ENCODE measurements around the gene JAZF1.

JAZF1 gene

GRCh38 chr7:28173531-28173930 is 7.1 kb downstream of the JAZF1 start:
- whole genome bisulfite sequencing: 100% methylated on average over 1 of the region's 1 CpG

GRCh38 chr7:28172958-28173357 is 7.6 kb downstream of the JAZF1 start:
- Histone ChIP-seq H3K14ac (ENCODE audit: low read length in 2 of 2) (no peak overlapping the region), H2BK15ac (ENCODE audit: low read depth, poor library complexity, severe bottlenecking) (no peak overlapping the region), H3K4me2 (ENCODE audit: low read length, poor library complexity, severe bottlenecking) (no peak overlapping the region), H2AFZ (ENCODE audit: low read depth, low read length) (no peak overlapping the region), H3K4ac (ENCODE audit: low read depth in 1 of 2, low read length in 2 of 2) (no peak overlapping the region), H3K79me1 (replicated peaks; ENCODE audit: low read length, poor library complexity, severe bottlenecking) (peaks cover 23% of the 10 kb centered on the region), H3K27ac (ENCODE audit: low read length, poor library complexity, severe bottlenecking) (no peak overlapping the region), H4K8ac (ENCODE audit: low read length) (no peak overlapping the region), H2AK5ac (ENCODE audit: low read length, severe bottlenecking) (no peak overlapping the region), H3K23ac (ENCODE audit: low read length in 2 of 2) (no peak overlapping the region), H3K4me1 (ENCODE audit: control insufficient read depth, insufficient read depth, low read depth, low read length) (peaks cover 17% of the 10 kb centered on the region), H2BK120ac (ENCODE audit: low read depth, low read length) (no peak overlapping the region), H3K18ac (ENCODE audit: low read depth in 1 of 2, low read length in 2 of 2) (no peak overlapping the region), H3K9me3 (ENCODE audit: control insufficient read depth, low read length) (no peaks in the 10 kb centered on the region), H2BK12ac (ENCODE audit: low read length in 2 of 2) (no peak overlapping the region), H3K4me3 (ENCODE audit: insufficient read depth in 1 of 2, low read depth in 1 of 2, low read length in 2 of 2) (no peak overlapping the region), H2BK5ac (ENCODE audit: low read depth, low read length, poor library complexity, severe bottlenecking) (no peak overlapping the region), H4K91ac (ENCODE audit: low read length) (no peak overlapping the region), H3K27me3 (ENCODE audit: control insufficient read depth in 1 of 2, insufficient read depth in 1 of 2, low read length in 2 of 2) (no peaks in the 10 kb centered on the region), H3K9ac (ENCODE audit: low read length) (no peak overlapping the region), H3K36me3 (ENCODE audit: control insufficient read depth in 1 of 2, insufficient read depth in 2 of 2, low read depth in 1 of 2, low read length in 2 of 2) (peaks cover 2 to 5% of the 10 kb centered on the region in 2 experiments)
- WGBS: 93% methylated on average over 3 of the region's 3 CpGs
- no peak for DNase-seq

More at GRCh38 chr7:28173531-28173930, 7.1 kb downstream of the JAZF1 start:
- Histone ChIP-seq H2BK120ac (ENCODE audit: low read depth, low read length) (no peak overlapping the region), H3K9ac (ENCODE audit: low read length) (no peak overlapping the region), H3K4me2 (ENCODE audit: low read length, poor library complexity, severe bottlenecking) (no peak overlapping the region), H2AFZ (ENCODE audit: low read depth, low read length) (no peak overlapping the region), H3K27ac (ENCODE audit: low read length, poor library complexity, severe bottlenecking) (no peak overlapping the region), H3K4ac (ENCODE audit: low read depth in 1 of 2, low read length in 2 of 2) (peak overlapping the region in 1 of 2 experiments; percentile 15), H4K91ac (ENCODE audit: low read length) (no peak overlapping the region), H2BK15ac (ENCODE audit: low read depth, poor library complexity, severe bottlenecking) (peak overlapping the region; percentile 95), H3K23ac (ENCODE audit: low read length in 2 of 2) (no peak overlapping the region), H2BK5ac (ENCODE audit: low read depth, low read length, poor library complexity, severe bottlenecking) (no peak overlapping the region), H4K8ac (ENCODE audit: low read length) (no peak overlapping the region), H3K9me3 (ENCODE audit: control insufficient read depth, low read length) (no peaks in the 10 kb centered on the region), H3K79me1 (replicated peaks; ENCODE audit: low read length, poor library complexity, severe bottlenecking) (peaks cover 23% of the 10 kb centered on the region), H3K14ac (ENCODE audit: low read length in 2 of 2) (no peak overlapping the region), H3K4me3 (ENCODE audit: insufficient read depth in 1 of 2, low read depth in 1 of 2, low read length in 2 of 2) (no peak overlapping the region), H2BK12ac (ENCODE audit: low read length in 2 of 2) (peak overlapping the region in 1 of 2 experiments; percentile 49), H2AK5ac (ENCODE audit: low read length, severe bottlenecking) (peak overlapping the region; percentile 92), H3K4me1 (ENCODE audit: control insufficient read depth, insufficient read depth, low read depth, low read length) (peaks cover 15% of the 10 kb centered on the region), H3K27me3 (ENCODE audit: control insufficient read depth in 1 of 2, insufficient read depth in 1 of 2, low read length in 2 of 2) (no peaks in the 10 kb centered on the region), H3K18ac (ENCODE audit: low read depth in 1 of 2, low read length in 2 of 2) (peak overlapping the region in 1 of 2 experiments; percentile 53), H3K36me3 (ENCODE audit: control insufficient read depth in 1 of 2, insufficient read depth in 2 of 2, low read depth in 1 of 2, low read length in 2 of 2) (peaks cover 2 to 5% of the 10 kb centered on the region in 2 experiments)
- DNase-seq: no peak

DNA sequence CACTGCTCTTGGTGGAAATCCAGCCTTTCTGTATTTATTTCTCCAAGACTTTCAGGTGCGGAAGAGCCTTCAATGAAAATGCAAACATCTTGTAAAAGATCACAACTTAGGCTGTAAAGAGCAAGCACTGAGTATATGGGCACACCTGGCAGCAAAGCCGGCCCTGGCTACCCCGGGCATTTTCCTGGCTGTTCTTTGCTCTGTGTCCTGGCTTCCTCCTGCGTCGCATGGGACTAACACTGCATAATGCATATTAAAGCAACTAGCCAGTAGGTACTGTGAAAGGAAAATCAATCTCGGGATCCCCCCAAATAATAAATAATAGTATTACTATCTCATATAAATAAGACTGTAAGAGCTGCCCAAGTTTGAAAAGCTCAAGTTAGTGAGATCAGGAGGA is 9.9 kb downstream of the JAZF1 start:
- H2AK5ac ChIP-seq (ENCODE audit: low read length, severe bottlenecking): no peak overlapping the region
- no peak overlapping the region for H2BK12ac ChIP-seq (ENCODE audit: low read length in 2 of 2)
- H3K14ac ChIP-seq (ENCODE audit: low read length in 2 of 2): no peak overlapping the region
- no peak overlapping the region for H3K4me3 ChIP-seq (ENCODE audit: insufficient read depth in 1 of 2, low read depth in 1 of 2, low read length in 2 of 2)
- H3K27me3 ChIP-seq (ENCODE audit: control insufficient read depth in 1 of 2, insufficient read depth in 1 of 2, low read length in 2 of 2): no peaks in the 10 kb centered on the region
- peaks cover 17% of the 10 kb centered on the region for H3K4me1 ChIP-seq (ENCODE audit: control insufficient read depth, insufficient read depth, low read depth, low read length)
- H4K91ac ChIP-seq (ENCODE audit: low read length): no peak overlapping the region
- peaks cover 2 to 5% of the 10 kb centered on the region in 2 experiments for H3K36me3 ChIP-seq (ENCODE audit: control insufficient read depth in 1 of 2, insufficient read depth in 2 of 2, low read depth in 1 of 2, low read length in 2 of 2)
- no peak overlapping the region for H3K18ac ChIP-seq (ENCODE audit: low read depth in 1 of 2, low read length in 2 of 2)
- no peaks in the 10 kb centered on the region for H3K9me3 ChIP-seq (ENCODE audit: control insufficient read depth, low read length)
- no peak overlapping the region for H2BK120ac ChIP-seq (ENCODE audit: low read depth, low read length)
- no peak overlapping the region for H2AFZ ChIP-seq (ENCODE audit: low read depth, low read length)
- H3K9ac ChIP-seq (ENCODE audit: low read length): no peak overlapping the region
- H3K23ac ChIP-seq (ENCODE audit: low read length in 2 of 2): no peak overlapping the region
- H4K8ac ChIP-seq (ENCODE audit: low read length): no peak overlapping the region
- H3K27ac ChIP-seq (ENCODE audit: low read length, poor library complexity, severe bottlenecking): no peak overlapping the region
- no peak overlapping the region for H3K4ac ChIP-seq (ENCODE audit: low read depth in 1 of 2, low read length in 2 of 2)
- WGBS: 97% methylated on average over 4 of the region's 6 CpGs
- no peak overlapping the region for H2BK5ac ChIP-seq (ENCODE audit: low read depth, low read length, poor library complexity, severe bottlenecking)
- H3K4me2 ChIP-seq (ENCODE audit: low read length, poor library complexity, severe bottlenecking): no peak overlapping the region
- H3K79me1 ChIP-seq (replicated peaks; ENCODE audit: low read length, poor library complexity, severe bottlenecking): peaks cover 23% of the 10 kb centered on the region
- no peak overlapping the region for H2BK15ac ChIP-seq (ENCODE audit: low read depth, poor library complexity, severe bottlenecking)
- no peak for DNase-seq

DNA sequence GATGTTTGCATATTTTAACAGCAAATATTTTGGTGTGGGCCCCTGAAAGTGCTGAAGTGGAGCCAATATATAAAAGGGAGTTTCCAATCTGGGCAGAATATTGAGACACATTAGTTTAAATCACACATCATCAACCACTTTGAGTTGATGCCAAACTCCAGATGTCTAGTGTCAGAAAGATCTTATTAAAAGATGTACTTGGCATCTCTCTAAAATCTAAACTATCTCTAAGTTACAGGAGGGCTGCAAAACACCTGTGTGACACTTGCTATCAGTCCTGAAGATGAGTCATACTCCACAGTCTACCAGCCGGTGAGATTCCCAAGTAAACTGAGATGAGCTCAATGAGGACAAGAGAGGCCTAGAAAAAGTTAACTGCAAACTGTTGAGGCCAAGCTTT is 11.4 kb downstream of the JAZF1 start:
- 0% methylated on average over 1 of the region's 1 CpG for WGBS
- no peak overlapping the region for H3K18ac ChIP-seq (ENCODE audit: low read depth in 1 of 2, low read length in 2 of 2)
- peak; percentile 38 for DNase-seq

More for the DNA sequence above, 11.4 kb downstream of the JAZF1 start:
- no peak overlapping the region for H4K8ac ChIP-seq (ENCODE audit: low read length)
- no peak overlapping the region for H3K14ac ChIP-seq (ENCODE audit: low read length in 2 of 2)
- no peak overlapping the region for H3K27ac ChIP-seq (ENCODE audit: low read length, poor library complexity, severe bottlenecking)
- H3K79me1 ChIP-seq (replicated peaks; ENCODE audit: low read length, poor library complexity, severe bottlenecking): peaks cover 18% of the 10 kb centered on the region
- H3K36me3 ChIP-seq (ENCODE audit: control insufficient read depth in 1 of 2, insufficient read depth in 2 of 2, low read depth in 1 of 2, low read length in 2 of 2): peaks cover 2 to 5% of the 10 kb centered on the region in 2 experiments
- no peak overlapping the region for H2BK5ac ChIP-seq (ENCODE audit: low read depth, low read length, poor library complexity, severe bottlenecking)
- no peak overlapping the region for H4K91ac ChIP-seq (ENCODE audit: low read length)
- H2AFZ ChIP-seq (ENCODE audit: low read depth, low read length): no peak overlapping the region
- no peak overlapping the region for H3K23ac ChIP-seq (ENCODE audit: low read length in 2 of 2)
- no peak overlapping the region for H2BK120ac ChIP-seq (ENCODE audit: low read depth, low read length)
- H2AK5ac ChIP-seq (ENCODE audit: low read length, severe bottlenecking): no peak overlapping the region
- no peak overlapping the region for H2BK12ac ChIP-seq (ENCODE audit: low read length in 2 of 2)
- H3K4me2 ChIP-seq (ENCODE audit: low read length, poor library complexity, severe bottlenecking): no peak overlapping the region
- no peak overlapping the region for H3K4me3 ChIP-seq (ENCODE audit: insufficient read depth in 1 of 2, low read depth in 1 of 2, low read length in 2 of 2)
- H3K4me1 ChIP-seq (ENCODE audit: control insufficient read depth, insufficient read depth, low read depth, low read length): peaks cover 14% of the 10 kb centered on the region
- no peak overlapping the region for H3K9ac ChIP-seq (ENCODE audit: low read length)
- no peaks in the 10 kb centered on the region for H3K9me3 ChIP-seq (ENCODE audit: control insufficient read depth, low read length)
- no peak overlapping the region for H2BK15ac ChIP-seq (ENCODE audit: low read depth, poor library complexity, severe bottlenecking)
- no peaks in the 10 kb centered on the region for H3K27me3 ChIP-seq (ENCODE audit: control insufficient read depth in 1 of 2, insufficient read depth in 1 of 2, low read length in 2 of 2)
- no peak overlapping the region for H3K4ac ChIP-seq (ENCODE audit: low read depth in 1 of 2, low read length in 2 of 2)
